Stimulated activated CD8-positive, alpha-beta memory T cell treated with anti-CD3 and anti-CD28 coated beads, Interleukin-7, amount 100 ng/mL, for 1 hour (primary cell): Measurements from ENCODE around the gene TIMM23.
"Not testable (repeated sequence)": the region's sequence is repeated elsewhere in the genome, so short reads cannot be mapped to it uniquely, and the experiment has no call there.

Experiments
- DNase-seq, 2 donors: peaks; one replicate each; pipeline ENCODE4 v3.0.0-alpha.2; 2020; ENCODE audit warnings: low read depth in 2 of 2

The TIMM23 gene, protein sequence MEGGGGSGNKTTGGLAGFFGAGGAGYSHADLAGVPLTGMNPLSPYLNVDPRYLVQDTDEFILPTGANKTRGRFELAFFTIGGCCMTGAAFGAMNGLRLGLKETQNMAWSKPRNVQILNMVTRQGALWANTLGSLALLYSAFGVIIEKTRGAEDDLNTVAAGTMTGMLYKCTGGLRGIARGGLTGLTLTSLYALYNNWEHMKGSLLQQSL

DNA sequence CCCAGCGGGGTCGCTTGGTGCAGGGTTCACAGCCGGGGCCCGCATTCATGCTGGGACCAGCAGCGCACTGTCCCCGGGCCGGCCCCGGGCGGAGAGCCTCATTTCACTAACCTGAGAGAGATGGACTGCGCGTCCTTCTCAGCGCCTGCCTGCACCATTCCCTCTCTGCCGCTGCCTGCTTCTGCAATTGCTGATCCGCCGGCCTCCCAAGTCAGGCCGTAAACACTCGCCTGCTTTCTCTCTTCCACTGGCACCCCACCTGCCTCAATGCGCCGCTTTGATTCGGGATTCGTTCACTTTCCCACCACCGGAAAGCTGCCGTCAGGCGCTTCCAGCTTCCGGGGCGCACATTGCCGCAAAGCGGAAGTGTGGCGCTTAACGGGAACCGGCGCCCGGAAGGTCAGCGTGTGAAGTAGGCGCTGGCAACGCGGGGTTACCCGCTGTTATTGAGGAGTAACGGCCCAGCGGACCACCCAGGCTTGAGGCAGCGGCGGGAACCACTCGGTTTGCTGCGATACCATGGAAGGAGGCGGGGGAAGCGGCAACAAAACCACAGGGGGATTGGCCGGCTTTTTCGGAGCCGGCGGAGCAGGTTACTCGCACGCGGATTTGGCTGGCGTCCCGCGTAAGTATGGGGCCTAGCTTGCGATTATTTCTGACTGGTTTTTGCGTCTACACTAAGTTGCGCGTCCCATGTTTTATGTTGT, at the start of gene TIMM23:
TIMM23 (plus strand) TSS at position 384 of the 707 bp plus-strand sequence; CDS start at position 520, 136 bp downstream.
- peak; percentile 79 to 80 for DNase-seq

DNA sequence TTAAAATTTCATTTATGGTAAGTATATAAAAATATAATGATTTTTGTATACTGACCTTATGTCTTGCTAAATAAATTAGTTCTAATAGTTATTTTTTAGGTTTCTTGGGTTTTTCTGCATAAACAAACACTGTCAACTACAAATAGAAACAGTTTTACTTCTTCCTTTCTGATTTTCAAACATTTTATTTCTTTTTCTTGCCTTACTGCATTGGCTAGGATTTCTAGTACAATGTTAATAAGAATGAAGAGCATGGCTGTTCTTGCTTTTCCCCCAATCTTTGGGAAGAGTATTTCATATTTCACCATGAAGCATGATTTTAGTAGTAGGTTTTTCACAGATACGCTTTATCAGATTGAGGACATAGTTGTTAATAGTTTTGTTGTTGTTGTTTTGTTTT, 45.5 kb upstream of the TIMM23 start:
- not testable (repeated sequence) for DNase-seq

DNA sequence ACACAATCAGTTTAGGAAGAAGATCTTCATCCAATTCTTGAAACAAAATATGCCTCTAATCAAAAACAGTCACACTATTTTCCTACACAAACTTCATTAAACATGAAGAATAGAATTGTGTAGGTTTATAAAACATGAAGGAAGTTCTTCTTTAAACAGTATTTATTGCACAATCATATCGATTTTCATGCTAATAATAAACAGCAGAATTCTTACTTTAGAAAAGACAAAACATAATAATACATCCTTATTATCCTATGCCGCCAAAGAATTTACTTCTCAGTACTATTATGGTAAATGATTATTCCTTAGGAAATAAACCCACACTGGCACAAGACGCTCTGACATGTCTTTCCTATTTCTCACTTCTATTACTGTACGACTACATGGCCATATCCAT, 41.0 kb upstream of the TIMM23 start:
- DNase-seq, result not testable (repeated sequence)

GRCh38 chr10:45934788-45935187, 37.5 kb upstream of the TIMM23 start:
- DNase-seq, result not testable (repeated sequence)

- not testable (repeated sequence) for DNase-seq
Measured at GRCh38 chr10:45939176-45939697, 33.1 kb upstream of the TIMM23 start.

- not testable (repeated sequence) for DNase-seq
Measured at GRCh38 chr10:45941196-45941595, 31.1 kb upstream of the TIMM23 start.

DNA sequence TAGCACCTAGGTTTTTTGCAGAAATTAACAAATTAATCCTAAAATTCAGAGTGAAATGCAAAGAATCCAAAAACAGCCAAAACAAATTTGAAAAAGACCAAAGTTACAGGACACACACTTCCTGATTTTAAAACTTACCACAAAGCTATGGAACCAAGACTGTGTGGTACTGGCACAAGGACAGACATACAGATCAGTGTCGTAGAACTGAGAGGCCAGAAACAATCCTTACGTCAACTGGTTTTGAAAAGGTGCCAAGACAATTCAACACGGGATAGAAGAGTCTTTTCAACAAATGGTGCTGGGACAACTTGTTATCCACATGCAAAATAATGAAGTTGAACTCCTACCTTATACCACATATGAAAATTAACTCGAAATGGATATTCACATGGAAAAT, 26.8 kb upstream of the TIMM23 start:
- DNase-seq, result not testable (repeated sequence)

DNA sequence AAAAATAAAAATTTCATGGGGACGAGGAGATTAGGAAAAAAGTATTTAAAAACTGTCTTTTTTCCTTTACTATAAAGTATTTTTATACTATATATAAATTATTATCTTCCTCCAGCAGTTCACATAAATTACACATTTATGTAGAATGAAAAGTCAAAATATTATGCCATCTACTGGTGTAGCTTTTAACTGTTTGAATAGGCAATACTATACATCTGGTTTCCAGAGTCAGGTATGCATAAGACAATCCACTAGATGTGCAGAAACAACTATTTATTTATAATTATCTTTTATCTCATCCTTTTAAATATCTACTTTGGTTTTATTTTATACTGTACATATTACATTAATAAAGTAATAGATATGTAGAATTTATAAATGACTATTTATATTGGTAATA, 24.9 kb upstream of the TIMM23 start:
- DNase-seq, result not testable (repeated sequence)

DNA sequence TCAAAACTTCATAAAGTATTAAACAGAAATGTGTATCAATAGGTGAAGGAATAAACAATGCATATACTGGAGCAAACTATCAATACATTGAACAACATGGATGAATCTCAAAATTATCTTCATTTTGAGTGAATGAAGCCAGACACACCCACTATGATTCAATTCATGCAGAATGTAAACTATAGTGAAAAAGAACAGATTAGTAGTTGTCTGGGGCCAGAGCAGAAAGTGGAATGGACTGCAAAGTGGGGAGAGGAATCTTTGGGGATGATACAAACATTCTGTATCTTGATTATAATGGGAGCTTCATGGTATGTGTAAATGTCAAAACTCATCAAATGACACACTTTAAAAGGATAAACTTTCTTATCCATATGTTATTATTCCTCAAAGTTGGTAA, 23.5 kb upstream of the TIMM23 start:
- DNase-seq, result not testable (repeated sequence)

GRCh38 chr10:45954367-45954766, 17.9 kb upstream of the TIMM23 start:
- DNase-seq, result not testable (repeated sequence)

- not testable (repeated sequence) for DNase-seq
Measured at GRCh38 chr10:45956634-45957033, 15.7 kb upstream of the TIMM23 start.

DNA sequence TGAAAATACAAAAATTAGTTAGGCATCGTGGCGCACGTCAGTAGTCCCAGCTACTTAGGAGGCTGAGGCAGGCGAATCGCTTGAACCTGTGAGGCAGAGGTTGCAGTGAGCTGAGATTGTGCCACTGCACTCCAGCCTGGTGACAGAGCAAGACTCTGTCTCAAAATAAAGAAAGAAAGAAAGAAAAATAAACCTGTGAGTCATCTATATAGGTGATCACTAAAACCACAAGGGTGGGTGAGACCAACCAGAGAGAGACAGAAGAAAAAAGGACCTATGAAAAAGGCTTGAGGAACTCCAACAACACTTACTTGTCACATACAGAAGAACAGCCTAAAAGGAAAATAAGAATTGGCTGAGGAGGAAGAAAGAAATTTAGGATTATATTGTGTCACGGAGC, 14.4 kb upstream of the TIMM23 start:
- not testable (repeated sequence) for DNase-seq

DNA sequence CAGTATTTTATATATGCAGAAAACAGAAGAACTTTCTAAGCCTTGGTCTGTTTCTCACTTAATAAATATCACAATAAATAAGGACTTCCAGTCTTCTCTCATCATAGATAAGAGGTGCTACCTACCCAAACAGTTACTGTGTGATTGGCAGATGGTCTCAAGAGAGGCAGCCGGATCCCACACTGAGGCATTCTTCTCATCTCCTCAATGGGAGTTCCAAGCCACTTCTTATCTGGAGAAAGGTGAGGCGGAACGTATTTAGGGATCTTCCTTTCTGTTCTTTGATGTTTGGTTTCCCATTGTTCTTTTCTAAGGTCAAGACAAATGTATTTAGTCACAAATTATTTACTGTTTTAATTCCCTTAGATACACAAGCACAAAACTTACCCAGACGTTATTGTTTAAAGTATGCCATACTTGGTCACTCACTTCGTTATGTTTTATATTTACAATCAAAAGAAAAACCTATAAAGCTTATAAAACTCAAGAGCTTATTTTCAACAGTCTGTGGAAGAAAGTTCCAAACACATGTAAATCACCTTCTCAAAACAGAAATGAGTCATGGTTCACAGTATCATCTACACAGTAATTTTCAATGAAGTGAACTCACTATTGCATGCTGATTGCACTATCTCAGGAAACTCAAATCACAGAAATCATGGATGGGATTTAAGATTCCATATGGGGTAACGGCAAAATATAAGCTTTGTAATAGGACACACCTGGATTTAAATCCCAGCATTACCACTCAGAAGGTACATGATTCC, 9.4 kb upstream of the TIMM23 start:
- DNase-seq, result not testable (repeated sequence)

GRCh38 chr10:45971019-45971418, 1.3 kb upstream of the TIMM23 start:
- DNase-seq, result not testable (repeated sequence)

DNA sequence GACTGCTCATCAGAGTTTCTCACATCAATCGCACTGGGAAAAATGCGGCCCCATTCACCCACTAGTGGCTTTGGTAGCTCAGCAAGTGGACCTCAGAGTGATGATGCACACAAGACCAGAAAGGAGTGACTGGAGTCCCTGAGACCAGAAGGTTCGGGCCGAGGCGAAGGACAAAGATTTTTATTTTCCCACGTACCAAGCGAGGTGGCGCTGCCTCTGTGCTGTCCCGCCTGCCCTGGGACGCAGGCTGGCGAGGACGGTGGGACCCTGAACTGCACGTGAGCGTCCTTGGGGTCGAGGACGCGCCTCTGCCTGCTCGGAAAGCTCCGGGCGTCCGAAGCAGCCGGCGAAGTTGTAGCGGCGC, 565 bp upstream of the TIMM23 start:
- not testable (repeated sequence) for DNase-seq

DNA sequence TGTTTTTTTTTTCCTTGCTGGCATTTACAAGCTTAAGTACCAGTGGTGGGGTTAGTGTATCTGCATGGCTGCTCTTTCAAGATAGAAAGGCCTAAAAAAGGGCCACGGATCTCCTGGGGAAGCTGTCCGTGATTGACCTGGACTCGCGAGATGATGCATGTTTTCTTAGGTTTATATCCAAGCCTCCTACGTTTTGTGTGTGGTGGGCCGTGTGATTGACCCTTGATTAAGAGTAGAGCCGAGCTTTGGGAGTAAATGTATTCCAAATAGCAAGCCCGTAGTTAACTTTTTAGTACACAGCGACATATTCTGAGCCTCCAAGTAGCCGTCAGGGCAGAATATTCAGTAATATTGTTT, 502 bp downstream of the TIMM23 start:
- DNase-seq, result not testable (repeated sequence)

GRCh38 chr10:45974041-45974440, 1.8 kb downstream of the TIMM23 start:
- DNase-seq, result not testable (repeated sequence)

- not testable (repeated sequence) for DNase-seq
Measured at GRCh38 chr10:45978554-45978953, 6.3 kb downstream of the TIMM23 start.

DNA sequence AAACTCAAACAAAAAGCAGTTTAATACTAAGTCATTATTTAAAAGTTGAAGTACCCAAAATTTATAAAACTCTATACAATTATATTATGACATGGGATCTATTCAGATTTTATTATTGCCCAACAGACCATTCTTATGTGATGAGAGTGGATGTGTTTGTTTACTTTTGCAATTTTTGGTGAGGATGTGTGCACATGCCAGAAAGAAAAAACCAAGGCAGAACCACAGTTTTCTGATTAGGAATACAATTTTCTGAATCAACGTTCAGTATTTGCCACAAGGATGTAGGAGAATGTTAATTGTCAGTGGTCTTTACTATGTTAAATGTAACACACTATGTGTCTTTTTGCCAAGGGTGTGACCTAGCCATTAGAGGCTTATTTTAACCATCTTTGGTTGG, 9.1 kb downstream of the TIMM23 start:
- DNase-seq, result not testable (repeated sequence)

DNA sequence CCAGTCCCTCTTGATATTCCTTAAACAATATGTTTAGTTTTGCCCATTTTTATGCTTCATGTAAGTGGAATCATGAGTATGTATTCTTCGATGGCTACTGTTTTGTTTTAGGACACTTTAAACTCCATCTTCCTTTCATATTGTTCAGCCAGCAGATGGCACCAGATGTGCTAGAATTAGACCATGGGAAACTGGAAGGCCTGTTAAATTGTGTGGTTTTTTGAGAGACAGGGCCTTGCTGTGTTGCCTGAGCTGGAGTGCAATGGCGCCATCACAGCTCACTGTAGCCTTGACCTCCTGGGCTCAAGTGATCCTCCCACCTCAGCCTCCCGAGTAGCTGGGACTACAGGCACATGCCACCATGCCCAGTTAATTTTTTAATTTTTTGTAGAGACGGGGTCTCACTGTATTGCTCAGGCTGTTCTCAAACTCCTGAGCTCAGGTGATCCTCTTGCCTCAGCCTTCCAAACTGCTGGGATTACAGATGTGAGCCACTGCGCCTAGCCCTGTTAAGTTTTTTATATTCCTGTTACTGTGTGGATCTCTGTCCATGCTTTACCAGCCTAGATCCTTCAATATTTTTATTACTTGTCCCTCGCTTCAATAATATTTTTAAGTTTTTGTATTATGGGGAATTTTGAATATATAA, 11.4 kb downstream of the TIMM23 start:
- DNase-seq, result not testable (repeated sequence)

DNA sequence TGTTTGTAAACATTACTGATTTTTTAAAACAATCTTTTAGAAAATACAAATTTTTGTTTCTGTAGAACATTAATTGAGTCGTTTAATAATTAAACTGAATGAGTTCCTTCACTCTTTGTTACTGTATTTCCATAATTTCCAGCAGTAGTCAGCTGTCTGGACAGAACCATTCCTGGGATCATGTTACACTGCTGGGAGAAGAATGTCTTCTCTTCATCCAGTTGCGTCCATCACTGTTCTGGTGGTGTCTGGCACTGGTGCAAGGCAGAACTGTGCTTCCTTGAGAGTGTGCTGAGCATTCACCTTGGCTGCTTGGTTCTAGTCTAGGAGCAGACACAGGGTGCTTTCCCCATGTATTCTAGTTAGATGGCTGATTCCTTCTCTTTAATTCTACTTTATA, 12.2 kb downstream of the TIMM23 start:
- not testable (repeated sequence) for DNase-seq

DNA sequence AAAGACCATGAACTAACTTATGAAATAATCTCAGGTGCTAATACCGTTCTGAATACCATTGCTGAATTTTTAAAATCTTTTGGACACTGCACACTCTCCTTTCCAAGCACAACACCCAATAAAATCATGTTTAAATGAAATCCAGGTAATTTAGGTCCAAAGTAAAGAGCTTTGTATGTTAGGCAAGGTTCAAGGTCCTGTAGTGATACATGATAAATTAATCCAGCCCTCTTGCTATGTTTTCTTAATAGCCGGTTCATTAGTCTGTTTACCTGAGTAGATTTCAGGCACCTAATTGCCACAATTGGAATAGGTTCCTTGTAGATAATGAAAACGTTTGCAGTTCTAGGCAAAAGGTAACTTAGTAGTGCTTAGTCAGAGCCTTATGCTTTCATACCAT, 13.3 kb downstream of the TIMM23 start:
- DNase-seq, result not testable (repeated sequence)
